Ishikawa (cell line): ENCODE data around the gene GRAMD4.

Source experiments
- CREB1 ChIP-seq: IDR thresholded peaks from 2 replicates; pipeline ENCODE4 v1.6.1; 2012; ENCODE audit warnings: low read depth
- FOXM1 ChIP-seq: IDR thresholded peaks from 2 replicates; pipeline ENCODE4 v1.6.1; 2012; ENCODE audit warnings: low read depth, borderline replicate concordance
- NFIC ChIP-seq: IDR thresholded peaks from 2 replicates; pipeline ENCODE4 v1.6.1; 2012
- RAD21 ChIP-seq: IDR thresholded peaks from 2 replicates; pipeline ENCODE4 v1.6.1; 2012; ENCODE audit warnings: low read depth
- USF1 ChIP-seq: IDR thresholded peaks from 2 replicates; pipeline ENCODE4 v1.6.1; 2012
- YY1 ChIP-seq: IDR thresholded peaks from 2 replicates; pipeline ENCODE4 v1.6.1; 2012; ENCODE audit warnings: low read depth
- TF ChIP-seq, protein P1 (sequence below): IDR thresholded peaks from 2 replicates; pipeline ENCODE4 v1.6.1; 2012

GRCh38 chr22:46678785-46679700 lies 58.9 kb downstream of the GRAMD4 start:
- TF ChIP-seq, protein P1, sequence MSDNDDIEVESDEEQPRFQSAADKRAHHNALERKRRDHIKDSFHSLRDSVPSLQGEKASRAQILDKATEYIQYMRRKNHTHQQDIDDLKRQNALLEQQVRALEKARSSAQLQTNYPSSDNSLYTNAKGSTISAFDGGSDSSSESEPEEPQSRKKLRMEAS, result no peak
- TF ChIP-seq NFIC, result no peak
- no peak for TF ChIP-seq CREB1
- no peak for TF ChIP-seq YY1
- TF ChIP-seq RAD21, result no peak
- no peak for TF ChIP-seq USF1
- TF ChIP-seq FOXM1, result no peak
